ENCODE measurements around the gene HYAL2.

Gene HYAL2

GRCh38 chr3:50268703-50269451 is 53.7 kb downstream of the HYAL2 start, which contains the start of gene SEMA3B:
SEMA3B (plus strand) TSS chr3:50269147; CDS start chr3:50269241, 94 bp downstream.
- TF ChIP-seq CTCF (IDR thresholded peaks at IDR 0.05; ENCODE audit: insufficient read depth, low read depth, low read length, missing control alignments), result no peak
- no peak for DNase-seq (ENCODE audit: low read depth)
- no peak within 1 kb of the TSS for H3K4me3 ChIP-seq (ENCODE audit: low read depth, low read length)

- TF ChIP-seq CTCF (IDR thresholded peaks at IDR 0.05; ENCODE audit: insufficient read depth, low read depth, low read length, missing control alignments), result no peak
- DNase-seq (ENCODE audit: low read depth), result no peak
- no peak overlapping the region for H3K4me3 ChIP-seq (ENCODE audit: low read depth, low read length)
Measured at GRCh38 chr3:50268276-50268675, 54.3 kb downstream of the HYAL2 start.

Measured in GM12865 (cell line).